H1 (cell line): ENCODE measurements around the gene CHD5.

Experiments
- CTCF ChIP-seq, 3 experiments: IDR thresholded peaks; 1 replicate in 2 of 3; 2 replicates in 1 of 3; pipeline versions ENCODE4 v1.5.1 to v1.6.1; 2011; ENCODE audit warnings: low read length in 3 of 3, mild to moderate bottlenecking in 3 of 3, inconsistent platforms in 2 of 3, low read depth in 1 of 3, moderate library complexity in 1 of 3; ENCODE audit not compliant: insufficient read depth in 1 of 3; ENCODE audit errors: control extremely low read depth in 1 of 3
- NANOG ChIP-seq: IDR thresholded peaks from 2 replicates; pipeline ENCODE4 v1.6.1; 2011; ENCODE audit warnings: low read length, low read depth, mild to moderate bottlenecking, inconsistent platforms; ENCODE audit not compliant: insufficient read depth, poor library complexity, severe bottlenecking
- POLR2AphosphoS5 ChIP-seq: IDR thresholded peaks from 2 replicates; pipeline ENCODE4 v1.6.1; 2011; ENCODE audit warnings: low read depth, low read length
- RBBP5 ChIP-seq: IDR thresholded peaks from 2 replicates; pipeline ENCODE4 v1.7.1; 2012; ENCODE audit warnings: low read depth, mild to moderate bottlenecking, inconsistent platforms, low read length, moderate library complexity, borderline replicate concordance

GRCh38 chr1:6144647-6145395, 35.3 kb downstream of the CHD5 start:
- no peak for TF ChIP-seq RBBP5
- TF ChIP-seq CTCF (IDR thresholded peaks at IDR 0.05; ENCODE audit: control extremely low read depth in 1 of 3, insufficient read depth in 1 of 3, low read depth in 1 of 3, low read length in 3 of 3) = no peak
- TF ChIP-seq NANOG = no peak
- no peak for TF ChIP-seq POLR2AphosphoS5
